HepG2 (cell line): ENCODE results near the gene PPP1R1B. TPM values are rescaled to one million over a fixed set of nuclear protein-coding genes. Genes with fewer than 3 reads are reported as not detected.

Experiments used
- ASH2L ChIP-seq: fragments of 300-600, 200-600 bp; sonication (generic); IDR thresholded peaks from 2 replicates; pipeline ENCODE4 v1.7.0; 2017; ENCODE audit warnings: low read depth, mild to moderate bottlenecking, moderate library complexity, mixed read lengths, low read length; ENCODE audit not compliant: insufficient read length
- BCL3 ChIP-seq: sonication (generic); formaldehyde crosslinking; IDR thresholded peaks from 2 replicates; pipeline ENCODE4 v1.5.1; 2020; ENCODE audit warnings: mild to moderate bottlenecking, missing genetic modification reagents, moderate library complexity
- BRD4 ChIP-seq: sonication (generic); formaldehyde crosslinking; IDR thresholded peaks from 2 replicates; pipeline ENCODE4 v1.4.0; 2020; ENCODE audit warnings: missing genetic modification reagents
- DR1 ChIP-seq: sonication (generic); formaldehyde crosslinking; IDR thresholded peaks from 2 replicates; pipeline ENCODE4 v1.8.0; 2021; ENCODE audit warnings: mild to moderate bottlenecking, missing genetic modification reagents, inconsistent platforms
- GABPB1 ChIP-seq: IDR thresholded peaks from 2 replicates; pipeline ENCODE4 v1.6.1; 2016; ENCODE audit warnings: mild to moderate bottlenecking, missing genetic modification reagents, moderate library complexity, missing compliant biosample characterization
- HDAC1 ChIP-seq: sonication (generic); formaldehyde crosslinking; IDR thresholded peaks from 2 replicates; pipeline ENCODE4 v1.5.1; 2020; ENCODE audit warnings: mild to moderate bottlenecking, missing genetic modification reagents
- HDAC6 ChIP-seq: fragments of 200-600 bp; sonication (generic); IDR thresholded peaks from 2 replicates; pipeline ENCODE4 v1.7.0; 2017; ENCODE audit warnings: mild to moderate bottlenecking, antibody characterized with exemption, low read length, low read depth
- HMGXB3 ChIP-seq: sonication (generic); formaldehyde crosslinking; IDR thresholded peaks from 2 replicates; pipeline ENCODE4 v1.4.0; 2020; ENCODE audit warnings: missing genetic modification reagents, borderline replicate concordance
- NFKBIZ ChIP-seq: IDR thresholded peaks from 2 replicates; pipeline ENCODE4 v1.6.1; 2018; ENCODE audit warnings: missing genetic modification reagents, missing compliant biosample characterization
- PHF8 ChIP-seq: sonication (generic); formaldehyde crosslinking; IDR thresholded peaks from 2 replicates; pipeline ENCODE4 v1.5.0; 2020; ENCODE audit warnings: missing genetic modification reagents
- ZFP90 ChIP-seq: sonication (generic); formaldehyde crosslinking; IDR thresholded peaks from 2 replicates; pipeline ENCODE4 v1.8.0; 2022; ENCODE audit warnings: missing genetic modification reagents, mild to moderate bottlenecking, inconsistent platforms, borderline replicate concordance
- ZNF230 ChIP-seq: sonication (generic); formaldehyde crosslinking; IDR thresholded peaks from 2 replicates; pipeline ENCODE4 v1.4.0; 2020; ENCODE audit warnings: mild to moderate bottlenecking, missing genetic modification reagents
- ZNF235 ChIP-seq: sonication (generic); formaldehyde crosslinking; IDR thresholded peaks from 2 replicates; pipeline ENCODE4 v1.8.1; 2023; ENCODE audit warnings: mild to moderate bottlenecking, missing genetic modification reagents, borderline replicate concordance
- ZNF331 ChIP-seq: sonication (generic); formaldehyde crosslinking; IDR thresholded peaks from 2 replicates; pipeline ENCODE4 v1.4.0; 2020; ENCODE audit warnings: missing genetic modification reagents
- ZNF589 ChIP-seq: sonication (generic); formaldehyde crosslinking; conservative IDR thresholded peaks from 2 replicates; pipeline ENCODE4 v1.8.0; 2022; ENCODE audit warnings: mild to moderate bottlenecking, moderate library complexity, missing genetic modification reagents
- ZSCAN21 ChIP-seq: sonication (generic); formaldehyde crosslinking; IDR thresholded peaks from 2 replicates; pipeline ENCODE4 v1.8.0; 2022; ENCODE audit warnings: mild to moderate bottlenecking, missing genetic modification reagents, moderate library complexity, borderline replicate concordance
- ZSCAN9 ChIP-seq: IDR thresholded peaks from 2 replicates; pipeline ENCODE4 v1.6.1; 2016; ENCODE audit warnings: borderline replicate concordance
- polyA plus RNA-seq, 8 experiments: library from polyadenylated mRNA; depleted of rRNA in 3 of 8; stranded (reverse) in 7 of 8; unstranded in 1 of 8; fragments of >200 nt; fragmentation: Illumina TruSeq in 4 of 8; extraction: Trizol in 4 of 8; gene quantifications; 2 replicates each; pipeline versions ENCODE4 v1.2.1 to v1.2.3, GENCODE V29; 2011 to 2016; ENCODE audit warnings: low read depth in 4 of 8, missing spikeins in 1 of 8, mixed read lengths in 1 of 8; ENCODE audit not compliant: insufficient read depth in 1 of 8
- total RNA-seq, 5 experiments: library from RNA; depleted of rRNA; stranded (reverse); fragments of >200 nt; fragmentation: Illumina TruSeq; extraction: Trizol; gene quantifications; 2 replicates each; pipeline ENCODE4 v1.2.3, GENCODE V29; 2016; ENCODE audit warnings: low read depth in 1 of 5
- TF ChIP-seq, protein P1 (sequence below): IDR thresholded peaks from 2 replicates; pipeline ENCODE4 v1.6.1; 2016; ENCODE audit warnings: low read depth, missing genetic modification reagents, missing compliant biosample characterization

The PPP1R1B gene
- total and polyA plus RNA-seq, 2 of the 13 experiments (the other 11 are each of a cell fraction or from before 2014, with no cell fraction given): 0.08 TPM; not detected in 1

- TF ChIP-seq HMGXB3 (CRISPR knock-in tag) (peak; percentile 55; the same call in 1 of the 2 replicates), ZFP90 (CRISPR knock-in tag) (peak; percentile 63; the same call in 1 of the 2 replicates), ASH2L (peak; percentile 37), ZNF589 (CRISPR knock-in tag) (no peak), PHF8 (CRISPR knock-in tag) (peak; percentile 19; the same call in 1 of the 2 replicates), ZNF235 (CRISPR knock-in tag) (no peak), NFKBIZ (CRISPR knock-in tag) (0 out of 2 replicates have a peak, but pooled peaks have one; percentile 33), BCL3 (CRISPR knock-in tag) (0 out of 2 replicates have a peak, but pooled peaks have one; percentile 16), HDAC1 (CRISPR knock-in tag) (peak; percentile 65), ZSCAN9 (CRISPR knock-in tag) (peak; percentile 90), ZNF230 (peak; percentile 47; the same call in 1 of the 2 replicates), ZSCAN21 (CRISPR knock-in tag) (peak; percentile 33; the same call in 1 of the 2 replicates), ZNF331 (peak; percentile 89), HDAC6 (no peak), GABPB1 (CRISPR knock-in tag) (peak; percentile 61), BRD4 (CRISPR knock-in tag) (peak; percentile 55; the same call in 1 of the 2 replicates), DR1 (CRISPR knock-in tag) (no peak)
- TF ChIP-seq, protein P1, sequence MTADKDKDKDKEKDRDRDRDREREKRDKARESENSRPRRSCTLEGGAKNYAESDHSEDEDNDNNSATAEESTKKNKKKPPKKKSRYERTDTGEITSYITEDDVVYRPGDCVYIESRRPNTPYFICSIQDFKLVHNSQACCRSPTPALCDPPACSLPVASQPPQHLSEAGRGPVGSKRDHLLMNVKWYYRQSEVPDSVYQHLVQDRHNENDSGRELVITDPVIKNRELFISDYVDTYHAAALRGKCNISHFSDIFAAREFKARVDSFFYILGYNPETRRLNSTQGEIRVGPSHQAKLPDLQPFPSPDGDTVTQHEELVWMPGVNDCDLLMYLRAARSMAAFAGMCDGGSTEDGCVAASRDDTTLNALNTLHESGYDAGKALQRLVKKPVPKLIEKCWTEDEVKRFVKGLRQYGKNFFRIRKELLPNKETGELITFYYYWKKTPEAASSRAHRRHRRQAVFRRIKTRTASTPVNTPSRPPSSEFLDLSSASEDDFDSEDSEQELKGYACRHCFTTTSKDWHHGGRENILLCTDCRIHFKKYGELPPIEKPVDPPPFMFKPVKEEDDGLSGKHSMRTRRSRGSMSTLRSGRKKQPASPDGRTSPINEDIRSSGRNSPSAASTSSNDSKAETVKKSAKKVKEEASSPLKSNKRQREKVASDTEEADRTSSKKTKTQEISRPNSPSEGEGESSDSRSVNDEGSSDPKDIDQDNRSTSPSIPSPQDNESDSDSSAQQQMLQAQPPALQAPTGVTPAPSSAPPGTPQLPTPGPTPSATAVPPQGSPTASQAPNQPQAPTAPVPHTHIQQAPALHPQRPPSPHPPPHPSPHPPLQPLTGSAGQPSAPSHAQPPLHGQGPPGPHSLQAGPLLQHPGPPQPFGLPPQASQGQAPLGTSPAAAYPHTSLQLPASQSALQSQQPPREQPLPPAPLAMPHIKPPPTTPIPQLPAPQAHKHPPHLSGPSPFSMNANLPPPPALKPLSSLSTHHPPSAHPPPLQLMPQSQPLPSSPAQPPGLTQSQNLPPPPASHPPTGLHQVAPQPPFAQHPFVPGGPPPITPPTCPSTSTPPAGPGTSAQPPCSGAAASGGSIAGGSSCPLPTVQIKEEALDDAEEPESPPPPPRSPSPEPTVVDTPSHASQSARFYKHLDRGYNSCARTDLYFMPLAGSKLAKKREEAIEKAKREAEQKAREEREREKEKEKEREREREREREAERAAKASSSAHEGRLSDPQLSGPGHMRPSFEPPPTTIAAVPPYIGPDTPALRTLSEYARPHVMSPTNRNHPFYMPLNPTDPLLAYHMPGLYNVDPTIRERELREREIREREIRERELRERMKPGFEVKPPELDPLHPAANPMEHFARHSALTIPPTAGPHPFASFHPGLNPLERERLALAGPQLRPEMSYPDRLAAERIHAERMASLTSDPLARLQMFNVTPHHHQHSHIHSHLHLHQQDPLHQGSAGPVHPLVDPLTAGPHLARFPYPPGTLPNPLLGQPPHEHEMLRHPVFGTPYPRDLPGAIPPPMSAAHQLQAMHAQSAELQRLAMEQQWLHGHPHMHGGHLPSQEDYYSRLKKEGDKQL: no peak
Measured at GRCh38 chr17:39621523-39622379, 5.0 kb upstream of the PPP1R1B start (continued).
